GM12891 (cell line): ENCODE data around the gene CYB5R4. TPM values are rescaled to one million over a fixed set of nuclear protein-coding genes. Genes with fewer than 3 reads are reported as not detected.

Experiments used
- DNase-seq: peaks from one replicate; pipeline ENCODE4 v3.0.0; 2011; ENCODE audit warnings: low spot score; ENCODE audit not compliant: insufficient read length
- FAIRE-seq: peaks from 2 replicates; lab custom pipeline; 2011; peaks lifted over from hg19 to GRCh38; lab: Jason Lieb, UNC
- PAX5 ChIP-seq: IDR thresholded peaks from 2 replicates; pipeline ENCODE4 v1.6.1; 2011; ENCODE audit warnings: low read length, moderate library complexity, mild to moderate bottlenecking; ENCODE audit not compliant: insufficient read depth, severe bottlenecking
- POLR2A ChIP-seq: IDR thresholded peaks from 2 replicates; pipeline ENCODE4 v1.6.1; 2011; ENCODE audit warnings: low read depth, low read length, control low read depth
- POLR2AphosphoS5 ChIP-seq: IDR thresholded peaks from 2 replicates; pipeline ENCODE4 v1.6.1; 2011; ENCODE audit warnings: low read depth, low read length, control low read depth
- POU2F2 ChIP-seq: IDR thresholded peaks from 2 replicates; pipeline ENCODE4 v1.6.1; 2011; ENCODE audit warnings: low read depth, mild to moderate bottlenecking, control low read depth, low read length, moderate library complexity
- SPI1 ChIP-seq: IDR thresholded peaks from 2 replicates; pipeline ENCODE4 v1.6.1; 2011; ENCODE audit warnings: low read depth, low read length, control low read depth
- TAF1 ChIP-seq: IDR thresholded peaks from 2 replicates; pipeline ENCODE4 v1.6.1; 2011; ENCODE audit warnings: low read depth, low read length, control low read depth
- polyA plus RNA-seq: library from polyadenylated mRNA; unstranded; fragments of >200 nt; gene quantifications from one replicate; pipeline ENCODE4 v1.2.1, GENCODE V29; 2012; ENCODE audit warnings: low read depth, missing spikeins, inconsistent platforms; ENCODE audit not compliant: missing spikeins

Gene CYB5R4
- 17.1 TPM for polyA plus RNA-seq

GRCh38 chr6:83859410-83860358 lies at the start of gene CYB5R4:
TSS of gene CYB5R4 (plus strand) at chr6:83859689. CDS start at chr6:83859783, 94 bp downstream.
- DNase-seq: peak; percentile 83
- TF ChIP-seq SPI1: peak; percentile 47; the same call in 1 of the 2 replicates
- peak; percentile 64 for TF ChIP-seq TAF1
- TF ChIP-seq POLR2A: peak; percentile 92
- TF ChIP-seq PAX5: no peak
- TF ChIP-seq POU2F2: peak; percentile 86
- TF ChIP-seq POLR2AphosphoS5: peak; percentile 82
- peak; percentile 99 for FAIRE-seq

DNA sequence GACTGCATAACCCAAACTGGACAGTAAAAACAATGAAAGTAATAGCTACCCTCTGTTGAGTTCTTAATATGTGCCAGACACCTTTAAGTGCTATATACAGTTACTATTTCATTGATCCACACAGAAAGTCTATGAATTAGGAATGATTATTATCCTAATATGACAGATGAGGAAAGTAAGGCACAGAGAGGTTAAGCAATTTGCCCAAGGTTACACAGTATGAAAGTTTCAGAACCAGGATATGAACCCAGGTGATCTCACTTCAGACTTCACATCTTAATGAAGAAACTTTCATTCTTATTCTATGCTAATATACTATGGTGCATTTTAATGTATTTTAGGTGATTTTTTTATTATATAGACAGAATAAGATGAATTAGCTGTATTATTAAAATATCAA lies 46.9 kb upstream of the CYB5R4 start:
- FAIRE-seq (no peak), DNase-seq (no peak)
- no peak for TF ChIP-seq PAX5
- no peak for TF ChIP-seq SPI1
- no peak for TF ChIP-seq POLR2AphosphoS5
- TF ChIP-seq TAF1: no peak
- TF ChIP-seq POU2F2: no peak
- no peak for TF ChIP-seq POLR2A

DNA sequence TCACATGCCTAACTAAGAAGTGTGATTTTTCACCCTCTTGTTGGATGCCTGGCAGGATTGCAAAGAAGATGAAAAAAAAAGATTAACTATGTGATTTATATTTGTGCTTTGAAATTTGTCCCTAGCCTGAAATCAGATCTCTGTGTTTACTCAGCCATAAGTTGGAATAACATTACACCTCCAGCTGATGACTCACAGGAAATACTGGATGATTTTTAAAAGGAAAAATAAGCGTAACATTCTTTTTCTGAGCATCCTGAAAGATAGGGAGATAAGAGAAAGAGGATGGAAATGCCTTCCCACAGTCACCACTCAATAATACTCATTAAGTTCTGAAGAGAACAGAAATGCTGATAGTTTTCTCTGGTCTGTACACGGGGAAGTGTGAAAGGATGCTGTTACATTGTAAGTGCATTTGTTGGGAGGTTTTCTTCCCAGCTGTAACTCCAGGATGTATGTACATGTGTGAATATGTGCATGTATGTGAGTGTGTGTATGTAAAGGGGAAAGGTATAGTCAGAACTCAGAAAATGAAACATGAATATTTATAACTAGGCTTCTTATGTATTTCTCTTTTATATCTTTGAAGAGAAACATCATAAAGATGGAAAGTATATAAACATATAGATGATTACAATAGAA lies 43.7 kb upstream of the CYB5R4 start:
- DNase-seq (no peak), FAIRE-seq (no peak)
- TF ChIP-seq POLR2AphosphoS5 (no peak), POLR2A (no peak), POU2F2 (no peak), SPI1 (no peak), TAF1 (no peak), PAX5 (no peak)

- TF ChIP-seq POU2F2 (no peak), POLR2A (no peak), TAF1 (no peak), POLR2AphosphoS5 (no peak), SPI1 (no peak), PAX5 (no peak)
- DNase-seq (no peak), FAIRE-seq (no peak)
Observed at GRCh38 chr6:83822629-83823169, 36.8 kb upstream of the CYB5R4 start.

DNA sequence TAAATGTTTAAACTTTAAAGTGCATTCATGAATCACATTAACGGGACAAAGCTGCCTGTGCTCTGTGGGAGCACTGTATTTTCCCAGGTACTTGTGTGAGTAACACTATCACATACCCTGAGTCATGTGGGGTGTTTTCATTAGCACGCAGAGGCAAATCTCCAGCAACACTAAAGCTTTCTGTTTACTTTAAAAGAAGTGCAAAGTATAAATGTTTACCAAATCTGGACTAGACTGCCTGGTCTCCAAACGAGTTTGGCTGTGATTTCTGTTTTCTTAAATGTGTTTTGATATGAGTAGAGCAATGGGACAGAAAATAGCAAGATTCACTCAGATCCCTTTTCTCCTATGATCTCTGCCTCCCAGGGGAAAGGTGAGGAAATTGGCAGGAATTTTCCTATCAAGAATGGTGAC lies 35.1 kb upstream of the CYB5R4 start:
- TF ChIP-seq SPI1 (no peak), POLR2A (no peak), TAF1 (no peak), POU2F2 (no peak), PAX5 (no peak), POLR2AphosphoS5 (no peak)
- DNase-seq (no peak), FAIRE-seq (no peak)

DNA sequence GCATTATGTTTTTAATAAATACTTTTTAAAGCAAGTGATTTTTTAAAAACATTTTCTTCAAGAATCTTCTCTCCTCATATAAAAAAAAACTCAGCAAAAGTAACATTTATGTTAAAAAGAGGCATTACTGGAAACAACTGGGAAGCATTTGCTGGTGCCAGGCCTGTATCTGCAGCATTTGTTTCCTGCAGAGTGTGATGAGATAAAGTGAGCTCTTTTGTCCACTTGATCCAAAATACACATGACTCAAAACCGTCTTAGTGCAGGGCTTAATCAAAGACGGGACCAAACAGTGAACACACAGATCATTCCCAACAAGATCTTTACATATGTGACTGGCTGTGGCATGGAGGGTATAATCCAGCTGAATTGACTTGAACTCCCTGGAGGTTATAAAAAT lies 34.7 kb upstream of the CYB5R4 start:
- DNase-seq (no peak), FAIRE-seq (no peak)
- TF ChIP-seq POLR2A (no peak), SPI1 (no peak), PAX5 (no peak), POLR2AphosphoS5 (no peak), POU2F2 (no peak), TAF1 (no peak)

DNA sequence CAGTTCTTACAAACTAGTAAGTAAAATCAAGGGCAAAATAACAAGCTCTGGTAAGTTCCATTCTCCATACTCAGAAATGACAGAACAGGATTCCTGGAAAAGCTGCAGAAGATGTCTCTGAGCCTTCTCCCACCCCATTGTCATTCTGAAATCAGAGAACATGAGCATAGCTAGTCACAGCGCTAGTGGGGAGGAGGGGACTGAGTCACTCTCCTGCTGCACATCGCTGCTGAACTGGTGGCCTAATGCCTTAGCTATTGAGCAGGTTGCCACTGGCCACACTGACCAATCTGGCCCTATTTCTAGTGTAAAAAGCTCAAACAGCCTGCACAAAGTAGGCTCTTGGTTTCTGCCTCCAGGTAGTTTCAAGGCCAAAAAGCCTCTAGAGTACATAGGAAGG lies 32.4 kb upstream of the CYB5R4 start:
- FAIRE-seq (no peak), DNase-seq (no peak)
- no peak for TF ChIP-seq TAF1
- TF ChIP-seq PAX5: no peak
- no peak for TF ChIP-seq POLR2A
- TF ChIP-seq POLR2AphosphoS5: no peak
- TF ChIP-seq SPI1: no peak
- TF ChIP-seq POU2F2: no peak

DNA sequence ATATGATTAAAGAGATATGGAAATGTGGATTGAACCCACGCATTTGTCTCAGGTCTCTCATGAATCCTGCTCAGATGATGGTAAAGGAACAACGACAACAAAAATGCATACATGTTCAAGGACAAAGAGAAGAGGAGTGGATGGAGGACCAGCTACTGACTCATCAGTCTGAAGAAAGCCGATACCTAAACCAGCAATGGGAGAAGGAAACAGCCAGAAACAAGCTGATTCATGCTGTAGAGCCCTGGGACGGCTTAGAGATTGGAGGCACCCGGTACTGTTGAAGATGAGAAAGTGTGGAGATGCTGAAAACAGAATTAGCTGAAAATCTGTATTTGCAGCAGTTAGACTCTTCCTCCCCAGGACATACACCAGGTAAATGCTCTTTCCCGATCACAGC lies 20.8 kb upstream of the CYB5R4 start:
- FAIRE-seq (no peak), DNase-seq (no peak)
- TF ChIP-seq POLR2AphosphoS5 (no peak), TAF1 (no peak), POLR2A (no peak), PAX5 (no peak), SPI1 (no peak), POU2F2 (no peak)

DNA sequence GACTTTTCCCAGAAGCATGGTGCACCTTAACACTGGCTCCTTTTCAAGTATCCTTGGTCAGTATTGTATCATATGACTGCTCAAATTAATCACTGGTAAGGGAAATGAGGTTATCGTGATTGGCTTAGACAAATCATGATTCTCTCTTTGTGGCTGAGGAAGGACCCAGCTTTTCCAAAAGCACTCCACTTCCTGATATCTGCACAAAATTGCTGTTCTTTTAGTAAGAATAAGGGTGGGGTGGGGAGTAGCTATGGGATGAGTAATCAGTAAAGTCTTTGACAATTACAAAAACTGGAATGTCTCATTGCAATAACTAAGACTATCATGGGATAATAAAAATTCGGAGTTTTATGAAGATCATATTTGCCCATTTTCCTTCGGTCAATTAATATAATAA lies 15.3 kb upstream of the CYB5R4 start:
- TF ChIP-seq POLR2AphosphoS5 (no peak), POLR2A (no peak), PAX5 (no peak), TAF1 (no peak), SPI1 (no peak), POU2F2 (no peak)
- no peak for FAIRE-seq
- DNase-seq: no peak
